SK-N-SH (cell line): ENCODE results near the gene PEX7. TPM values are rescaled to one million over a fixed set of nuclear protein-coding genes. Genes with fewer than 3 reads are reported as not detected.
A peak's percentile ranks its signal among the peaks of the same experiment; 100 is the strongest.

Experiments
- CTCF ChIA-PET: fragments of 300-600, 350-600 bp; formaldehyde crosslinking; extraction: SDS; loops from one replicate; lab custom pipeline; 2021; lab: Yijun Ruan, JAX
- POLR2A ChIA-PET: fragments of 350-600 bp; sonication (Branson Sonifier 250); formaldehyde crosslinking; extraction: SDS; loops from one replicate; lab custom pipeline; 2020; ENCODE audit warnings: antibody characterized with exemption, inconsistent platforms; lab: Yijun Ruan, JAX
- DNase-seq: peaks from one replicate; pipeline ENCODE4 v3.0.0; 2012
- H2AFZ ChIP-seq: fragments of 200-600 bp; sonication (generic); 2 replicates; pipeline ENCODE4 v1.8.1; 2016; ENCODE audit warnings: antibody characterized with exemption, mild to moderate bottlenecking, low read depth
- H3F3A ChIP-seq: fragments of 200-600 bp; sonication (generic); replicated peaks from 2 replicates; pipeline ENCODE3; 2016; ENCODE audit warnings: antibody characterized with exemption, mild to moderate bottlenecking; ENCODE audit not compliant: insufficient read depth
- H3K27ac ChIP-seq, 2 experiments: fragments of 200-500 bp in 1 of 2; fragments of 200-600 bp in 1 of 2; sonication (Bioruptor generic) in 1 of 2; sonication (generic), shearing (Covaris generic) in 1 of 2; 2 replicates each; pipeline versions ENCODE4 v1.5.1 to v1.6.1; 2014 to 2016; ENCODE audit warnings: low read depth in 2 of 2, inconsistent platforms in 1 of 2, low read length in 1 of 2, mild to moderate bottlenecking in 1 of 2, mixed read lengths in 1 of 2
- H3K27me3 ChIP-seq: fragments of 200-600 bp; sonication (generic), shearing (Covaris generic); 2 replicates; pipeline ENCODE4 v1.6.1; 2016; ENCODE audit warnings: mixed run types; ENCODE audit not compliant: insufficient read depth
- H3K36me3 ChIP-seq, 2 experiments: fragments of 200-500 bp in 1 of 2; fragments of 200-600 bp in 1 of 2; sonication (Bioruptor generic) in 1 of 2; sonication (generic) in 1 of 2; replicated peaks in 1 of 2; 2 replicates each; pipeline versions ENCODE3 to v1.5.1; 2014 to 2016; ENCODE audit warnings: low read length in 1 of 2, mild to moderate bottlenecking in 1 of 2; ENCODE audit not compliant: insufficient read depth in 2 of 2, control insufficient read depth in 1 of 2
- H3K4me1 ChIP-seq, 2 experiments: fragments of 200-500 bp in 1 of 2; fragments of 200-600 bp in 1 of 2; sonication (Bioruptor generic) in 1 of 2; sonication (generic), shearing (Covaris generic) in 1 of 2; 2 replicates each; pipeline versions ENCODE4 v1.5.1 to v1.6.1; 2014 to 2016; ENCODE audit warnings: low read depth in 1 of 2, low read length in 1 of 2, mixed run types in 1 of 2; ENCODE audit not compliant: insufficient read depth in 2 of 2, control insufficient read depth in 1 of 2
- H3K4me2 ChIP-seq: fragments of 200-600 bp; sonication (generic), shearing (Covaris generic); 2 replicates; pipeline ENCODE4 v1.6.1; 2017; ENCODE audit warnings: mixed run types
- H3K4me3 ChIP-seq, 2 experiments: fragments of 200-500 bp in 1 of 2; fragments of 200-600 bp in 1 of 2; sonication (Bioruptor generic) in 1 of 2; sonication (generic), shearing (Covaris generic) in 1 of 2; 2 replicates each; pipeline versions ENCODE4 v1.5.1 to v1.8.1; 2014 to 2016; ENCODE audit warnings: low read depth in 2 of 2, inconsistent platforms in 1 of 2, low read length in 1 of 2, mild to moderate bottlenecking in 1 of 2, mixed read lengths in 1 of 2, moderate library complexity in 1 of 2
- H3K79me2 ChIP-seq: fragments of 200-600 bp; sonication (generic); 2 replicates; pipeline ENCODE4 v1.8.1; 2017; ENCODE audit warnings: mild to moderate bottlenecking; ENCODE audit not compliant: insufficient read depth
- H3K9ac ChIP-seq: fragments of 200-600 bp; sonication (generic); 2 replicates; pipeline ENCODE4 v1.6.1; 2017; ENCODE audit warnings: mixed run types
- H3K9me2 ChIP-seq: fragments of 200-600 bp; sonication (generic); 2 replicates; pipeline ENCODE4 v1.6.1; 2017; ENCODE audit warnings: mixed run types
- H3K9me3 ChIP-seq: fragments of 200-600 bp; sonication (generic); 2 replicates; pipeline ENCODE4 v1.6.1; 2017; ENCODE audit warnings: mixed run types, mild to moderate bottlenecking, moderate library complexity
- H4K20me1 ChIP-seq: fragments of 200-600 bp; sonication (generic); 2 replicates; pipeline ENCODE4 v1.6.1; 2017; ENCODE audit warnings: mild to moderate bottlenecking, mixed run types; ENCODE audit not compliant: insufficient read depth
- EZH2phosphoT487 ChIP-seq: fragments of 200-600 bp; sonication (generic); IDR thresholded peaks from 2 replicates; pipeline ENCODE4 v1.6.1; 2017; ENCODE audit warnings: low read depth, mixed run types, mild to moderate bottlenecking, antibody characterized with exemption, moderate library complexity, borderline replicate concordance
- FOSL2 ChIP-seq: IDR thresholded peaks from 2 replicates; pipeline ENCODE4 v1.4.0; 2012; ENCODE audit warnings: low read depth, mild to moderate bottlenecking, moderate library complexity, borderline replicate concordance
- FOXJ3 ChIP-seq: sonication (generic); formaldehyde crosslinking; IDR thresholded peaks from 2 replicates; pipeline ENCODE4 v1.5.1; 2020; ENCODE audit warnings: mild to moderate bottlenecking, missing genetic modification reagents
- FOXM1 ChIP-seq: IDR thresholded peaks from 2 replicates; pipeline ENCODE4 v1.4.0; 2012; ENCODE audit warnings: low read depth, mild to moderate bottlenecking
- GATA2 ChIP-seq: sonication (generic); formaldehyde crosslinking; IDR thresholded peaks from 2 replicates; pipeline ENCODE4 v1.5.0; 2020; ENCODE audit warnings: mild to moderate bottlenecking, missing genetic modification reagents
- NFIC ChIP-seq: IDR thresholded peaks from 2 replicates; pipeline ENCODE4 v1.4.0; 2012; ENCODE audit warnings: borderline replicate concordance
- NRF1 ChIP-seq: IDR thresholded peaks from 2 replicates; pipeline ENCODE4 v1.6.1; 2012; ENCODE audit warnings: low read depth, mild to moderate bottlenecking, low read length
- RCOR1 ChIP-seq: fragments of 150-350 bp; IDR thresholded peaks from 2 replicates; pipeline ENCODE4 v1.6.1; 2017; ENCODE audit warnings: antibody characterized with exemption, low read length
- REST ChIP-seq: IDR thresholded peaks from 2 replicates; pipeline ENCODE4 v1.6.1; 2012; ENCODE audit warnings: mild to moderate bottlenecking, low read depth, low read length, moderate library complexity
- RFX5 ChIP-seq: IDR thresholded peaks from 2 replicates; pipeline ENCODE4 v1.6.1; 2012; ENCODE audit warnings: mild to moderate bottlenecking, improper control_type of control experiment, low read length
- RXRA ChIP-seq: IDR thresholded peaks from 2 replicates; pipeline ENCODE4 v1.4.0; 2012; ENCODE audit warnings: low read depth, mild to moderate bottlenecking, borderline replicate concordance
- TAF1 ChIP-seq: IDR thresholded peaks from 2 replicates; pipeline ENCODE4 v1.6.1; 2012; ENCODE audit warnings: low read depth, mild to moderate bottlenecking, low read length, moderate library complexity, borderline replicate concordance
- TEAD4 ChIP-seq: IDR thresholded peaks from 2 replicates; pipeline ENCODE4 v1.4.0; 2012; ENCODE audit warnings: mild to moderate bottlenecking, borderline replicate concordance; ENCODE audit not compliant: insufficient read depth
- WGBS: methylation state at CpG from one replicate; pipeline ENCODE4 v1.1.6; 2017; ENCODE audit warnings: low lambda C conversion rate; 5-methylcytosine and 5-hydroxymethylcytosine counted together
- polyA plus RNA-seq, 3 experiments: library from polyadenylated mRNA; depleted of rRNA; stranded (reverse); fragments of >200 nt; gene quantifications; 2 replicates each; pipeline ENCODE4 v1.2.3, GENCODE V29; 2012
- TF ChIP-seq, protein P1 (sequence below): IDR thresholded peaks from 2 replicates; pipeline ENCODE4 v1.4.0; 2012; ENCODE audit warnings: low read depth, borderline replicate concordance

Gene PEX7
- polyA plus RNA-seq, 1 of the 3 experiments (the other 2 are of a cell fraction), result 10.8 TPM

- 87% methylated on average over 29 of the region's 40 CpGs for WGBS
- no peak overlapping the region for H3K4me2 ChIP-seq
- CTCF ChIA-PET, result interaction anchor here (1.0 to 1.2 kb wide), 4 partner anchors 9 to 57 kb away, joined by 3 to 4 read pairs (median 3); no protein-coding TSS in a partner anchor
Observed at GRCh38 chr6:136923954-136924673, 101.7 kb downstream of the PEX7 start.

DNA sequence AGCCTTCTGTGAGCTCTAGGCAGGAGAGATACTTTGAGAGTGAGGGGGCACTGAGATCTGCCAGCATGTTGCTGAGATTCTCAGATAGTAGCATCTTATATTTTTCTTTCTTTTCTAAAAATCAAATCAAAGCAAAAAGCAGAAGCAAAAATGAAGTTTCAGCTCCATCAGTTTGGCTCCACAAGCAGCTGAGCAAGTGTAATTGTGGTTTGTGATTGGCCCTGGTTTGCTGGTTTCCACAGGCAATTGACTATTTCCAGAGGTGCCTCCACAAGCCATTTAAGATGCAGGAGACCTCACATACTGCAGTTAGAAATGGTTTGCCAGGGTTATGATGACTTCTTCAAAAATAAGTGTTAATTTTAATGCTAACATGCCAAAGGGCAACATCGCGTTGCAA is 104.0 kb downstream of the PEX7 start:
- H3K4me3 ChIP-seq, result no peak overlapping the region; a peak in 1 of 4 replicates
- no peak overlapping the region for H3K4me2 ChIP-seq
- POLR2A ChIA-PET, result interaction anchor here (0.8 to 8.7 kb wide), 5 partner anchors 34 to 64 kb away, joined by 3 to 92 read pairs (median 13); no protein-coding TSS in a partner anchor
- no peaks in the 10 kb centered on the region for H4K20me1 ChIP-seq
- H3K9me2 ChIP-seq, result no peaks in the 10 kb centered on the region
- H3K79me2 ChIP-seq, result no peaks in the 10 kb centered on the region
- CTCF ChIA-PET, result interaction anchor here (0.6 to 1.6 kb wide), 3 partner anchors 11 to 134 kb away, joined by 3 read pairs; partner anchors contain the start of gene MAP3K5
- no peaks in the 10 kb centered on the region for H3K9me3 ChIP-seq
- no peak overlapping the region for H2AFZ ChIP-seq
- H3K9ac ChIP-seq, result no peak overlapping the region
- 92% methylated on average over 2 of the region's 2 CpGs for WGBS
- H3K4me1 ChIP-seq, result peaks cover 0 to 16% of the 10 kb centered on the region in 2 experiments; a peak in 1 of 4 replicates
- no peak for TF ChIP-seq RFX5
- no peak for TF ChIP-seq FOXM1
- TF ChIP-seq, protein P1, sequence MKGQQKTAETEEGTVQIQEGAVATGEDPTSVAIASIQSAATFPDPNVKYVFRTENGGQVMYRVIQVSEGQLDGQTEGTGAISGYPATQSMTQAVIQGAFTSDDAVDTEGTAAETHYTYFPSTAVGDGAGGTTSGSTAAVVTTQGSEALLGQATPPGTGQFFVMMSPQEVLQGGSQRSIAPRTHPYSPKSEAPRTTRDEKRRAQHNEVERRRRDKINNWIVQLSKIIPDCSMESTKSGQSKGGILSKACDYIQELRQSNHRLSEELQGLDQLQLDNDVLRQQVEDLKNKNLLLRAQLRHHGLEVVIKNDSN, result no peak
- TF ChIP-seq NFIC, result no peak
- no peak for TF ChIP-seq TAF1
- no peak for TF ChIP-seq FOSL2
- TF ChIP-seq TEAD4, result no peak
- no peak for TF ChIP-seq EZH2phosphoT487
- no peak for TF ChIP-seq REST
- no peak for TF ChIP-seq FOXJ3 (CRISPR knock-in tag)
- TF ChIP-seq GATA2 (CRISPR knock-in tag), result no peak
- TF ChIP-seq RCOR1, result no peak
- TF ChIP-seq RXRA, result no peak
- no peaks in the 10 kb centered on the region for H3F3A ChIP-seq
- H3K27ac ChIP-seq, result no peak overlapping the region; a peak in 1 of 4 replicates
- H3K27me3 ChIP-seq, result 0 out of 2 replicates have a peak, but pooled peaks cover 7% of the 10 kb centered on the region
- no peak for DNase-seq
- no peaks in the 10 kb centered on the region for H3K36me3 ChIP-seq

More at GRCh38 chr6:136923954-136924673, 101.7 kb downstream of the PEX7 start:
- Histone ChIP-seq H2AFZ (no peak overlapping the region), H3K9ac (no peak overlapping the region)
- TF ChIP-seq GATA2 (CRISPR knock-in tag), result 0 out of 2 replicates have a peak, but pooled peaks have one; percentile 12
- no peak for TF ChIP-seq NRF1
- TF ChIP-seq, all 33 proteins: peak for 1
- peaks cover 8% of the 10 kb centered on the region for H3F3A ChIP-seq
- peaks cover 0 to 31% of the 10 kb centered on the region in 2 experiments; a peak in 1 of 4 replicates for H3K4me1 ChIP-seq
- no peaks in the 10 kb centered on the region for H3K9me2 ChIP-seq
- no peaks in the 10 kb centered on the region for H4K20me1 ChIP-seq
- no peaks in the 10 kb centered on the region for H3K9me3 ChIP-seq
- H3K79me2 ChIP-seq, result no peaks in the 10 kb centered on the region
- peak overlapping the region in 1 of 2 experiments; percentile 58; a peak in 1 of 4 replicates for H3K4me3 ChIP-seq
- H3K27ac ChIP-seq, result peak overlapping the region in 1 of 2 experiments; percentile 92; a peak in 2 of 4 replicates
- no peaks in the 10 kb centered on the region for H3K36me3 ChIP-seq
- H3K27me3 ChIP-seq, result peaks cover 12% of the 10 kb centered on the region; the same call in 1 of the 2 replicates
- peak; percentile 23 for DNase-seq
- POLR2A ChIA-PET, result interaction anchor here (0.9 to 8.7 kb wide), 5 partner anchors 46 to 66 kb away, joined by 3 to 92 read pairs (median 56); no protein-coding TSS in a partner anchor
